ENCODE data around the gene ZNF221.
A peak's percentile ranks its signal among the peaks of the same experiment; 100 is the strongest.

ZNF221 gene

GRCh38 chr19:43960411-43960810 is 9.4 kb downstream of the ZNF221 start:
- no peak for DNase-seq

GRCh38 chr19:43966079-43966694 is 15.2 kb downstream of the ZNF221 start:
- DNase-seq, result no peak

GRCh38 chr19:43976732-43977131 is 25.7 kb downstream of the ZNF221 start:
- no peak for DNase-seq

- no peak for DNase-seq
These were observed 32.5 kb downstream of the ZNF221 start for GRCh38 chr19:43983544-43983911.

DNA sequence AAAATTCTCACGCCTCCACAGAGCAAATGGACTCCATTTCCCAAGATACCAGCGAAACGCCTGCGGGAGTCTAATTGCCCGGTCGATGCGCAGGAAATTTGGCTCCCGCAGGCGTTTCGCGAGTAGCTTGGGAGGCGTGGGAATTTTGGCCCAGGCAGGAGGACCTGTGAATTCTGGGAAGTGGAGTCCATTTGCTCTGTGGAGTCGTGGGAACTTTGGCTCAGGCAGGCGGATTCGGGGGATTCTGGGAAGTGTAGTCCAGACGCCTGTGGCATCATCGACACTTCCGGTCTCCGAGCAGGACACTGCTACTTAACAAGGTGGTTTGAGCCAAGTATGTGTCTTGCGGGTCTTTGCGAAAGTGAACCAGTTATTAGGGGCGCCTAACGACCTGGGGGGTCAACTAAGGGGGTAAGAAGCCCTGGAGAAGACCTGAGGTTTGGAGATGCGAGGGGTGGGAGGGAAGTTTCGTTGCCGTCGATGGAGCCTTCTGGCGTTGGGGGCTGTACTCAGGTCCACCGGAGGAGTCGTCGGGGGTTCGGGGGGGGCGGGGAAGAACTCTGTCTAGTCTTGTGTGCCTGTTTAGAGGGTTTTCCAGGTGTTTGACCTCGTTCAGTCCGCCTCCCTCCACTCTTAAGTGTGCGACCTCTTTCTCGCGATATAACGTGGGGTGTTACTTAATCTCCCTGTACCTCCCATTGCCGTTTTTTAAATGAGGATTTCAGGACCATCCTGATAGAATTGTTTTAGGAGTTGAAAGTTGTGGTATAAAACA is 33.1 kb downstream of the ZNF221 start, which contains the start of gene ZNF155:
Gene ZNF155 (plus strand): TSS at position 277 of the 775 bp plus-strand sequence. CDS start 4,356 bp downstream, outside the sequence.
- peak; percentile 95 for DNase-seq

- no peak for DNase-seq
These were observed 33.6 kb downstream of the ZNF221 start for GRCh38 chr19:43984687-43985000.

DNA sequence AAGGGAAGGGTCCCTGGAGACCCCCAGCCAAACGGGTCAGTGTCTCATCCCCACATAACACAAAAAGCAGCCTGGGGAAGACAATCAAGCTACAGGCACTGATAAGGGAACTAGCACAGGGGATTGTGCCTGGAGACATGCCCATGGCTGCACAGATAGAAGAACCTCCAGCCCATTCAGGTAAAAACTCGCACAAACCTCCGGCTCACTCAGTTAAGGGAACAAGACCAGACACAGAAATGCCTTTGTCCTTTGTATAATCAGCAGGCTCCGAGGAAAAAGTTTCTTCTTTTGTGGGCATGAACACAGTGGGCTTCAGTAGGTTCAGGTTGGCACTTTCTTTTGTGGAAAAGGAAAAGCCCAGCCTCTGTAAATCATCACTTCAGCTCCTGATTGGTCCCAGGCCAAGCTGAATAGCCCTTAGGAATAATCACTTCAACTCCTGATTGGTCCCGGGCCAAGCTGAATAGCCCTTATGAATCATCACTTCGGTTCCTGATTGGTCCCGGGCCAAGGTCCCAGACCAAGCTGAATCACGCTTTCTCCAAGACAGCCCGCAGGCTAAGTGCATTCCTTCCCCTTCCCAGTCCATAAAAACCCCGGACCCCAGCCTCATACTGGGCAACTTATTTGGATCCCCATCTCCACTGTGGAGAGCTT is 46.7 kb downstream of the ZNF221 start:
- no peak for DNase-seq

GRCh38 chr19:44002212-44002565 is 51.2 kb downstream of the ZNF221 start:
- DNase-seq, result no peak

- DNase-seq, result peak; percentile 96
These were observed 51.8 kb downstream of the ZNF221 start, which contains the start of gene ZNF230 for GRCh38 chr19:44002566-44003460. Gene ZNF230, plus strand, starts transcription at chr19:44002957. Its CDS starts 4,122 bp downstream, at chr19:44007079.

DNA sequence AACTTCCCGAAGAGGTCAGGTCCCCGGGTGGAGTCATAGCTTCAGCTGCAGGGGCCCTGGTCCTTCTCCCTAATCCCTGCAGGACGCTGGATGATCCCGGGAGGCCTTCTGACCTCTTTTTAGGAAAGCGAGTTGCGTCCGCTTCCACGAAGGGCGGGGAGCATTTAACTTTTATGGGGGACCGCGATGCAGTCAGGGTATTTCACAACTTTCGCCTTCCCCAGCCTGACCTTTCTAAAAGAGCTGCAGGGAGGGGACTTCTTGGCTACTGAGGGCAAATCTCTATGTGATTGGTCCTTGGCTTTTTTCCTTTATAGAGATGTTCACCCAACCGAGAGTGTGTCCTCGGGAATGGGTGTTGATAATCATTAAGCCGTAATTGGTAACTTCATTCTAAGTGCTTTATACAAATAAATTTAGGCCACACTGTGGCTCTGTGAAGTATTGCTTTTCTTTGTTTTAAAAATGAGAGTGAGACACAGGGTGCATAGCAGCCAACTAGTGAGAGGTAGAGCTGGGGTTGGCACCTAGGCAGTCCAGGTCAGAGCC is 52.5 kb downstream of the ZNF221 start:
- DNase-seq, result no peak

GRCh38 chr19:44005973-44006372 is 54.9 kb downstream of the ZNF221 start:
- DNase-seq, result no peak

- no peak for DNase-seq
These were observed 56.4 kb downstream of the ZNF221 start for GRCh38 chr19:44007473-44007872.

GRCh38 chr19:44010468-44010867 is 59.4 kb downstream of the ZNF221 start:
- DNase-seq, result no peak

Data from right hindlimb (tissue), 1 donor.